HG03558 (cell line): ENCODE results near the gene C17orf58.
"Not testable (repeated sequence)": the region's sequence is repeated elsewhere in the genome, so short reads cannot be mapped to it uniquely, and the experiment has no call there.

ENCODE experiments used
- ATAC-seq: cut with Tn5 transposase; IDR thresholded peaks from one replicate; pipeline ENCODE4 v1.9.1; 2021; ENCODE audit warnings: moderate number of reproducible peaks; ENCODE audit not compliant: unreplicated experiment; ENCODE audit errors: extremely low read depth

C17orf58 gene

GRCh38 chr17:67963145-67963572 is 33.1 kb downstream of the C17orf58 start:
- ATAC-seq = not testable (repeated sequence)

DNA sequence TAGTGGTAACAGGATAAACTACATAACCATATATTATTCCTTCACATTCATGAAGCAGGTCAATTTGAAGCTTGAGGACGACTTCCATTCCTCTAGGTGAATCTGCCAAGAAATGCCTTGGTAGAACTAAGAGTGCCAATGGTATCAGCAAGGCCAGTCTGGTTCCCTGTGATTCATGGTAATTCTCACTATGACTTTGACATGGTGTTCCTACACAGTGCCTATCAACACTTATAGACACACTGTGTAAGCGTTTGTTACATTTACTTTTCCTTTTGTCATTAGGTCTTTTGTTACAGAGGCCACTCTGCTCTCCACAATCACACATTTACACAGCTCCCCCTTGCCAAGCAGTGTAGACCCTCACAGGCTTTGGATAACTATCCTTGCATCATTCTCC is 34.1 kb downstream of the C17orf58 start:
- ATAC-seq = not testable (repeated sequence)

DNA sequence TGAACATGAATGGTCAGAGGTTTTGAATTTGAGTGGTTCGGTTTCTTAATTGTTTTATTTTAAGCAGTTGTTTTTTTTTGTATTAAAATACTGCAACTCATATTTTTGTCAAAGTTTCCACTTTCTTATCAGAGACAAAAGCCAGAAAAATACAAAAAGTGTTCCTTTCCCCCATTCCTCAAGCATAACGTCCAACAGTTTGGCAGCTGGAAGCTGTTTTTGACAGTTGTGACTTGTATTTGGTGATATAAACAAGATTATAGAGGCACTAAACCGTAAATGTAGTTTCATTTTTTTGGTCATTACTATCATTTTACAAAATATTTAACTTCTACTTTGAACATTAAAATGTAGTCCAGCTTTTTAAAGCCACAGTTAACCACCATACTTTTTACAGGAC is 36.0 kb downstream of the C17orf58 start:
- not testable (repeated sequence) for ATAC-seq

DNA sequence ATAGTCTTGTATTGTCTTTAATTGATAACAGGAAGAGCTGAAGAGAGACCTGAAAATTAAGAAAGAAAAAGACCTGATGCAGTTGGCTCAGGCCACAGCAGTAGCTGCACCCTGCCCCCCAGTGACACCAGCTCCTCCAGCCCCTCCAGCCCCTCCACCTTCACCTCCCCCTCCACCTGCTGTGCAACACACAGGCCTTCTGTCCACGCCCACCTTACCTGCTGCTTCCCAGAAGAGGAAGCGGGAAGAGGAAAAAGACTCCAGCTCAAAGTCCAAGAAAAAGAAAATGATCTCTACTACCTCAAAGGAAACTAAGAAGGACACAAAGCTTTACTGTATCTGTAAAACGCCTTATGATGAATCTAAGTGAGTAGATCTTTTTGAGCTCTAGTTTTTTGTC is 36.8 kb downstream of the C17orf58 start:
- no peak for ATAC-seq

GRCh38 chr17:67950945-67951344 is 45.3 kb downstream of the C17orf58 start:
- ATAC-seq = no peak

DNA sequence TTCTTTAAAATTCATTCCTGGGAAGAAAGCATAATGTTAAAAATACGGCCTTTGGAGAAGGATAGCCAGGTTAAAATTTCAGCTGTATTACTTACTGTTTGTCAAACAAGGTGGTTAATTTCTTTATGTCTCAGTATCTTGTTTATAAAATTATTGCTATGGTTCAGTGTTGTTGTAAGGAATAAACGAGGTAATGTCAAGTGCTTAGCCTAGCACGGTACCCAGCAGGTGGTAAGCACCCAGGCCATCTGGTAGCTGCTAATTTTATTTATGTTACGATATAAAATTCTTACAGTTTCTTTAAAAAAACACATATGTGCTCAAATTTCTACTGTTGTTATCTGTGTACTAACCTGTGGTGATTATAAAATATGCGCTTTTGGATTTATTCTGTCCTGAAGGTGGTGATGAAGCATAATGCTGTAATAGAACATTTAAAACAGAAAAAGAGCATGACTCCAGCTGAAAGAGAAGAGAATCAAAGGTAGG is 48.9 kb downstream of the C17orf58 start:
- no peak for ATAC-seq

GRCh38 chr17:67946513-67946912 is 49.8 kb downstream of the C17orf58 start:
- ATAC-seq = no peak

DNA sequence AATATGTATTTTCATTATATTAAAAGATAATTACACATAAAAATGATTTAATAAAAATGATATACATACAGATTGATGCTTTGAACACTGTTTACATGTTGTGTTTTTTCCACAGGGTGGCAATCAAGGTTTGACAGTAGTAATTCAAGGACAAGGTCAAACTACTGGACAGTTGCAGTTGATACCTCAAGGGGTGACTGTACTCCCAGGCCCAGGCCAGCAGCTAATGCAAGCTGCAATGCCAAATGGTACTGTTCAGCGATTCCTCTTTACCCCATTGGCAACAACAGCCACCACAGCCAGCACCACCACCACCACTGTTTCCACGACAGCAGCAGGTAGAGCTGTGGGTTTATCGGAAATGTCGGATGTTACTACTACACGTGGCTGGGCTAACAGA is 52.2 kb downstream of the C17orf58 start:
- ATAC-seq = no peak

DNA sequence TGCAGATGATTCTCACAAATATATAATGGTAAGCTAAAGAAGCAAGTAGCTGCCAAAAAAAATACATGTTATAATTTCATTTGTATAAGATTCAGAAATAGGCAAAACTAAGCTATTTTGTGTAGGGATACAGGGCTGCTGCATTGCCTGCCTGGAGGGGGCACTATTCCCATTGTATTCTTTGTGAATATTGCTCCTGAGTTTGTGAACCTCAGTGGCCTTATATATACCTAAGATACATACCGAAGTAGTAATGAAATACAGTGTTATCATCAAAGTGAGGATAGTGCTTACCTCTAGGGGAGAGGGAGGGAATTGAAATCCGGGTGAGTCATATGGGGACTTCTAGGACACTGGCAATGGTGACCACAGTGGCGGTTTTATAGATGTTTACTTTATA is 53.5 kb downstream of the C17orf58 start:
- ATAC-seq = no peak
